ENCODE results near the gene SP2.

The SP2 gene

GRCh38 chr17:47899643-47900042 lies 3.6 kb downstream of the SP2 start:
- H3K4me2 ChIP-seq = peak overlapping the region; percentile 84
- H3K9me3 ChIP-seq = no peaks in the 10 kb centered on the region
- H3K27me3 ChIP-seq = no peaks in the 10 kb centered on the region
- peaks cover 61% of the 10 kb centered on the region for H3K4me1 ChIP-seq
- H3K4me3 ChIP-seq = peak overlapping the region; percentile 3; the same call in 1 of the 2 replicates
- TF ChIP-seq Cebpa-rat (IDR thresholded peaks at IDR 0.05) = no peak
- peaks cover 30% of the 10 kb centered on the region; the same call in 1 of the 2 replicates for H4K20me1 ChIP-seq
- H3K36me3 ChIP-seq = peaks cover 36% of the 10 kb centered on the region
- peak overlapping the region; percentile 31; the same call in 1 of the 2 replicates for H3K9ac ChIP-seq
- H3K27ac ChIP-seq = peak overlapping the region; percentile 62

DNA sequence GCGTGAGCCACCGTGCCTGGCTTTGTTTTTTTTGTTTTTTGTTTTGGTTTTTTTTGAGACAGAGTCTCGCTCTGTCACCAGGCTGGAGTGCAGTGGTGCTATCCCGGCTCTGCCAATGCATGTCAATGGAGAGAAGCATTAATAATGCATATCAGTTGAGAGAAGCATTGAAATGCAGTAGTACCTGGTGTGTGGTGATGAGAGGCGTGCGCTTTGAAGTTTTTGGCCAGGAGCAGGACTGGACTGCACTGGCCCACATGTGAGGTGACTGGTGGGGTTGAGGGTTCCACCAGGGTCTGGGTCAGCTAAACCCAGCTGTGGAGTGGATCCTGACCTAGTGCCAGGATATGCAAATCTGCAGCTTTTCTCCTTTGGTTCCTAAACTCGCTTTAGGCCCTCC lies 5.4 kb downstream of the SP2 start:
- Histone ChIP-seq H3K9ac (no peak overlapping the region), H3K4me3 (no peak overlapping the region), H4K20me1 (peaks cover 30% of the 10 kb centered on the region; the same call in 1 of the 2 replicates), H3K36me3 (peaks cover 52% of the 10 kb centered on the region), H3K27ac (no peak overlapping the region), H3K4me2 (peak overlapping the region; percentile 84; the same call in 1 of the 2 replicates), H3K9me3 (no peaks in the 10 kb centered on the region), H3K4me1 (peaks cover 61% of the 10 kb centered on the region), H3K27me3 (no peaks in the 10 kb centered on the region)
- no peak for TF ChIP-seq Cebpa-rat (IDR thresholded peaks at IDR 0.05)

DNA sequence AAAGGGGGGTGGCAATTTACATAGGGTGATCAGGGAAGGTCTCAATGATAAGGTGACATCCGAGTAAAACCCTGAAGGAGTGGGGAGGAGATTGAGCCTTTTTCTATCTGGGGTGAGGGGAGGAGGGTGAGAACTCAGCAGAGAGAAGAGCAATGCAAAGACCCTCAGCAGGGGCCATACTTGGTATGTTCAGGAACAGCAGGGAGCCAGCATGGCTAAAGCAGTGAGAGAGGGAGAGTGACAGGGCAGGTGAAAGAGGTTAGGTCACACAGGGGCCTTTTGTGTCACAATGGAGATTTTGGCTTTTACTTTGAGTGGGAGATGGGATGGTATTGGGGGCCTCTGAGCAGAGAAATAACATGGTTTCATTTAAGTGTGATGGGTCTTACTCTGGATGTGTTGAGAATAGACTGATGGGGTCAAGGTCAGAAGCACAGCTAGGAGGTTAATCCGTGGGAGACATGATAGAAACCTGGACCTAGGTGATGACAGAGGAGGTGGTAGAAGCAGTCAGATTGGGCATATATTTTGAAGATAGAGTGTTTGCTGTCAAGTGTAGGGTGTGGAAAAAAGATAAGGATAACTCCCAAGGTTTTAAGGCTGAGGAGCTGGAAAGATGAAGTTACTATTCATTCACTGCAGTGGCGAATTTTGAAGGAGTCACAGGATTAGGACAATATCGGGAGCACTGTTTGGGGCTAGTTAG lies 6.2 kb downstream of the SP2 start:
- Histone ChIP-seq H3K27ac (0 out of 2 replicates have a peak overlapping the region, but pooled peaks have one; percentile 1), H4K20me1 (peaks cover 37% of the 10 kb centered on the region; the same call in 1 of the 2 replicates), H3K36me3 (peaks cover 59% of the 10 kb centered on the region), H3K9ac (no peak overlapping the region), H3K4me1 (peaks cover 64% of the 10 kb centered on the region), H3K4me3 (no peak overlapping the region), H3K27me3 (no peaks in the 10 kb centered on the region), H3K9me3 (no peaks in the 10 kb centered on the region), H3K4me2 (no peak overlapping the region)
- no peak for TF ChIP-seq Cebpa-rat (IDR thresholded peaks at IDR 0.05)

- Histone ChIP-seq H3K4me3 (no peak overlapping the region), H4K20me1 (peaks cover 36% of the 10 kb centered on the region; the same call in 1 of the 2 replicates), H3K9ac (no peak overlapping the region), H3K9me3 (no peaks in the 10 kb centered on the region), H3K27me3 (no peaks in the 10 kb centered on the region), H3K4me1 (peaks cover 52% of the 10 kb centered on the region), H3K4me2 (no peak overlapping the region), H3K36me3 (peaks cover 76% of the 10 kb centered on the region), H3K27ac (no peak overlapping the region)
- TF ChIP-seq Cebpa-rat (IDR thresholded peaks at IDR 0.05) = no peak
Measured at GRCh38 chr17:47905221-47905733, 9.2 kb downstream of the SP2 start.

DNA sequence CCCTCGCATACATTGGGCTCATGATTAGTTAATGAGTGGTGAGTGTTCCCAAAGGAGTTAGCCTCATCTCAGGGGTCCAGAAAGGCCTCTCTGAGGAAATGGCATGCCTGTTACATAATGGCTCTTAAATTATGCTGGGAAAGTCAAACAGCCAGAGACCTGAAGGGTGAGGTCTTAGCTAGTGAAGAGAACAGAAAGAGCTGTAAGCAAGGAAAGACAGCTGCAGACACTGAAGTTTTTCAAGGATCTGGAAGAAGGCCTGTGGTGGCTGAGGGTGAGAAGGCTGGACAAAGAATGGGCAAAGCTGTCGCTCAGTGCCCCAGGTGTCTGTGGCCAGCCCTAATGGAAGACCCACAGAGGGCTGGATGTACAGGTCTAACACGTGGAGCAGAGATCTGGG lies 10.4 kb downstream of the SP2 start:
- no peak overlapping the region for H3K4me3 ChIP-seq
- no peak overlapping the region for H3K9ac ChIP-seq
- H3K4me2 ChIP-seq = peak overlapping the region; percentile 81; the same call in 1 of the 2 replicates
- 0 out of 2 replicates have a peak overlapping the region, but pooled peaks have one; percentile 7 for H3K27ac ChIP-seq
- H3K9me3 ChIP-seq = no peaks in the 10 kb centered on the region
- H3K27me3 ChIP-seq = no peaks in the 10 kb centered on the region
- H3K36me3 ChIP-seq = peaks cover 81% of the 10 kb centered on the region
- H4K20me1 ChIP-seq = peaks cover 34% of the 10 kb centered on the region; the same call in 1 of the 2 replicates
- H3K4me1 ChIP-seq = peaks cover 40% of the 10 kb centered on the region
- no peak for TF ChIP-seq Cebpa-rat (IDR thresholded peaks at IDR 0.05)

DNA sequence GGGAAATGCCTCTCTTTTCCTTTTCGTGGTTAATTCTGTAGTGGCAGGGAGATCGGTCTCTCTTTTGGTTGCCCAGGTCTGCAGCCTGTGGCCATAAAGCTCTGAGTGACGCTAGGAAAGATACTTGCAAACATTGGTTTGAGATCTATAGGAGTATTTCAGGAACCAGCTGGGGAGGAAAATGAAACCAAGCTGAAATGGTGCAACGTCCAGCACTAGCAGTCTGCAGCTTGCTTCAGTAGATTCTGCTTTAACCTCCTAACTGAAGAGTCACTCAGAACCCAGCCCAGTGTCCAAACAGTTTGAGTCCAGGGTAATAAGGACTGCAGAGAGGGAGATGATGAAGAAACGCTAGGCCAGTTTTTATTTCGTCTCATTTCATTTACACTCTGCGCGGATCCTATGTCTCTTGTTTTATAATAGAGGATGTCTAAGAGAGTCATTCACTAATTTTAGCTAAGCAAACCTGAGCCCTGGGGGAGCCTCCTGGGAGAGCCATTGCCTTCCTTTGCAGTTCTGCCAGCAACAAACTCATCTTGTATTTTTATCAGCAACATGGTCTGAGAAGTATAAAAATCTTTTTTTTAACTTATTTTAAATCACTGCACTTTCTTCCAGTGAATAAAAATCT lies 12.0 kb downstream of the SP2 start:
- Histone ChIP-seq H3K4me2 (peak overlapping the region; percentile 81), H3K4me1 (peaks cover 31% of the 10 kb centered on the region), H4K20me1 (peaks cover 26% of the 10 kb centered on the region), H3K4me3 (no peak overlapping the region), H3K27me3 (no peaks in the 10 kb centered on the region), H3K27ac (peak overlapping the region; percentile 45; the same call in 1 of the 2 replicates), H3K9me3 (no peaks in the 10 kb centered on the region), H3K36me3 (peaks cover 66% of the 10 kb centered on the region), H3K9ac (peak overlapping the region; percentile 46; the same call in 1 of the 2 replicates)
- no peak for TF ChIP-seq Cebpa-rat (IDR thresholded peaks at IDR 0.05)

DNA sequence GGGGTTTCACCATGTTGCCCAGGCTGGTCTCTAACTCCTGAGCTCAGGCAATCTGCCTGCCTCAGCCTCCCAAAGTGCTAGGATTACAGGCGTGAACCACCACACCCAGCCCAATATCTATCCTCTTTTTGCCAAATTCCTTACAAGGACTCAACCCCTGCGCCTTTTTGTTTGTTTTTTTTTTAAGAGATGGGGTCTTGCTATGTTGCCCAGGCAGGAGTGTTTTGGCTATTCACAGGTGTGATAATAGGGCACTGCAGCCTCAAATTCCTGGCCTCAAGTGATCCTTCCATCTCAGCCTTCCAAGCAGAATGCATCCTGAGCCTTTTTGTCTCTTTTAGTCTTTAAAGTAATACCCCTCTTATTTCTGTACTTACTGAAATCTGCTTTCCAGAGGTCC lies 17.0 kb downstream of the SP2 start:
- no peak for TF ChIP-seq Cebpa-rat (IDR thresholded peaks at IDR 0.05)
- H3K4me1 ChIP-seq = peaks cover 30% of the 10 kb centered on the region
- H3K4me2 ChIP-seq = no peak overlapping the region
- no peak overlapping the region for H3K9ac ChIP-seq
- H3K4me3 ChIP-seq = no peak overlapping the region
- peaks cover 26% of the 10 kb centered on the region for H4K20me1 ChIP-seq
- peaks cover 61% of the 10 kb centered on the region for H3K36me3 ChIP-seq
- H3K27ac ChIP-seq = no peak overlapping the region
- H3K9me3 ChIP-seq = no peaks in the 10 kb centered on the region
- H3K27me3 ChIP-seq = no peaks in the 10 kb centered on the region

DNA sequence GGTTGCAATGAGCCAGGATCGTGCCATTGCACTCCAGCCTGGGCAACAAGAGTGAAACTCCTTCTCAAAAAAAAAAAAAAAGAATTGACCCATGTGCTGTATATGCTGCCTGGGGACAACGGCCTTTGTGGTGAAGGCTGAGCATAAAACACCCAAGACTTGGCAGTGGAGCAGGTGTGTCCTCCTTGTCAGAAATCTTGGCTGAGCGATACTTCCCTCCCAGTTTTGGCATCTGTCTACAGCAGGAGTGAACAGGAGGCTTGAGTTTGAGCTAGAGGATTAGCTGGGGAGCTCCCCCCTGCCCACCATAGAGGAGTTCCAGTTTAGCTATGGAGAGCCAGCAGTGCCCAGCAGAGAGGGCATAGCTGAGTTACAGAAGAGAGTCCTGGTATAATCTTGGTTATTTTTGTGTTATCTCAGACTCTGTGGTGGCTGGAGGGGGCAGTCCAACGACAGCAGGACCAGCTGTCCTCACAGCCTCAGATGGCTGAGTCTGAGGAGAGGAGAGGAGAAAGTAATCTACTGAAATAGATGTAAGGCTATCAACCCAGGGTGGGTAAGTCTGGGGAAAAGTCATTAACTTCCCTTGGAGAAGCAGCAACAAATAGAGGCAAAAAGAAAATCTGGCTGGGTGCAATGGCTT lies 18.4 kb downstream of the SP2 start:
- Histone ChIP-seq H3K27me3 (no peaks in the 10 kb centered on the region), H4K20me1 (peaks cover 21% of the 10 kb centered on the region), H3K4me1 (peaks cover 23% of the 10 kb centered on the region), H3K9ac (peak overlapping the region; percentile 11; the same call in 1 of the 2 replicates), H3K9me3 (no peaks in the 10 kb centered on the region), H3K36me3 (peaks cover 60% of the 10 kb centered on the region), H3K4me3 (no peak overlapping the region), H3K27ac (no peak overlapping the region), H3K4me2 (peak overlapping the region; percentile 26)
- TF ChIP-seq Cebpa-rat (IDR thresholded peaks at IDR 0.05) = no peak

GRCh38 chr17:47915776-47916398 lies 19.9 kb downstream of the SP2 start:
- Histone ChIP-seq H3K4me2 (no peak overlapping the region), H3K27ac (no peak overlapping the region), H3K4me1 (peaks cover 23% of the 10 kb centered on the region), H3K27me3 (no peaks in the 10 kb centered on the region), H3K36me3 (peaks cover 48% of the 10 kb centered on the region), H3K9me3 (no peaks in the 10 kb centered on the region), H3K4me3 (no peak overlapping the region), H4K20me1 (peaks cover 16% of the 10 kb centered on the region), H3K9ac (no peak overlapping the region)
- no peak for TF ChIP-seq Cebpa-rat (IDR thresholded peaks at IDR 0.05)
